Measurements from ENCODE around the gene HOXB13.

DNA sequence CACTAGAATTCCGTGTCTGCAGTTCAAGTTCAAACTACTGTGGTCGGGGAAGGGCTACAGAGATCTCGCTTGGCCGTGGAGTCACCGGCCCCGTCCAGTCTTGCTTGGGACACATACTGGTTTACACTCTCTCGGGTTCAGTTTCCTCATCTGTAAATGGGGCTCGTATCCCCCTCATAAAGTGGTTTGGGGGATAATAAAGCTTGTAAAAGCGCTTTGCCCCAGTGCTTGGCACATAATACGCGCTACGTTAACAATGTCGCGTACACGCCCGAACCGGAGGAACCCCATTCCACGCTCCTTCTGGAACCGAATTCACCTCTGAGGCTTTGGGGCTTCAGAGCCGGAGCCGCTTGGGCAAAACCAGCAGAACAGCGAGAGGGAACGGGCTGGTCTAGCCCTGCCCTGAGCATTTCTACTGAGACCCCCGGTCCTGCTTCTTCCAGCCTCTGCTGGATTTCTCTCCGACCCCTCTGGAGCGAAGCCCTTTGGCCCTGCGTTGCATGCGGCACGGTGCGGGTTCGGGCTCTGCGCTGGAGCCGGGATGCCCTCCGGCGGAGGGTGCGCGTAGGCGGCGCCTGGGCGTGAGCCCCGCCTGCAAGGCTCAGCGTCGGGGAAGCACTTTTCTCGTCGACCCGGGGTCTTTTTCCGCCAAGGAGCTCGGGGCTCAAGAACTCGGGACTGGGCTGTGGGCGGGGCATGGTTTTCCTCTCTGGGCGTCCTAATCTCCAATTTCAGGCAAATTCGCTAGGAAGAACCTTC, 26.1 kb upstream of the HOXB13 start:
- TF ChIP-seq, protein P1, sequence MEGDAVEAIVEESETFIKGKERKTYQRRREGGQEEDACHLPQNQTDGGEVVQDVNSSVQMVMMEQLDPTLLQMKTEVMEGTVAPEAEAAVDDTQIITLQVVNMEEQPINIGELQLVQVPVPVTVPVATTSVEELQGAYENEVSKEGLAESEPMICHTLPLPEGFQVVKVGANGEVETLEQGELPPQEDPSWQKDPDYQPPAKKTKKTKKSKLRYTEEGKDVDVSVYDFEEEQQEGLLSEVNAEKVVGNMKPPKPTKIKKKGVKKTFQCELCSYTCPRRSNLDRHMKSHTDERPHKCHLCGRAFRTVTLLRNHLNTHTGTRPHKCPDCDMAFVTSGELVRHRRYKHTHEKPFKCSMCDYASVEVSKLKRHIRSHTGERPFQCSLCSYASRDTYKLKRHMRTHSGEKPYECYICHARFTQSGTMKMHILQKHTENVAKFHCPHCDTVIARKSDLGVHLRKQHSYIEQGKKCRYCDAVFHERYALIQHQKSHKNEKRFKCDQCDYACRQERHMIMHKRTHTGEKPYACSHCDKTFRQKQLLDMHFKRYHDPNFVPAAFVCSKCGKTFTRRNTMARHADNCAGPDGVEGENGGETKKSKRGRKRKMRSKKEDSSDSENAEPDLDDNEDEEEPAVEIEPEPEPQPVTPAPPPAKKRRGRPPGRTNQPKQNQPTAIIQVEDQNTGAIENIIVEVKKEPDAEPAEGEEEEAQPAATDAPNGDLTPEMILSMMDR (IDR thresholded peaks at IDR 0.05; ENCODE audit: insufficient read depth, low read length, poor library complexity, severe bottlenecking) = no peak
- TF ChIP-seq EZH2phosphoT487 (conservative IDR thresholded peaks at IDR 0.05; ENCODE audit: low read length) = no peak

Measured in SU-DHL-6 (cell line).